Measurements from ENCODE around the gene PRDM2.

- TF ChIP-seq CTCF (IDR thresholded peaks at IDR 0.05; ENCODE audit: low read depth, low read length) (no peak), POLR2A (IDR thresholded peaks at IDR 0.05; ENCODE audit: extremely low read depth, insufficient read length) (no peak)
- TF ChIP-seq, protein P1, sequence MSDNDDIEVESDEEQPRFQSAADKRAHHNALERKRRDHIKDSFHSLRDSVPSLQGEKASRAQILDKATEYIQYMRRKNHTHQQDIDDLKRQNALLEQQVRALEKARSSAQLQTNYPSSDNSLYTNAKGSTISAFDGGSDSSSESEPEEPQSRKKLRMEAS (IDR thresholded peaks at IDR 0.05; ENCODE audit: low read depth, low read length), result no peak
Measured at GRCh38 chr1:13871413-13871812, 171.4 kb downstream of the PRDM2 start.

All from NB4 (cell line).